AG09319 (cell line): Measurements from ENCODE around the gene HORMAD2.

ENCODE experiments used
- DNase-seq: peaks from one replicate; pipeline ENCODE4 v3.0.0-alpha.2; 2010; ENCODE audit warnings: low read depth; ENCODE audit errors: extremely low read depth
- TF ChIP-seq, protein P1 (sequence below): IDR thresholded peaks from 2 replicates; pipeline ENCODE4 v1.5.1; 2011; ENCODE audit warnings: low read depth, mild to moderate bottlenecking, inconsistent platforms, low read length, moderate library complexity

Gene HORMAD2

DNA sequence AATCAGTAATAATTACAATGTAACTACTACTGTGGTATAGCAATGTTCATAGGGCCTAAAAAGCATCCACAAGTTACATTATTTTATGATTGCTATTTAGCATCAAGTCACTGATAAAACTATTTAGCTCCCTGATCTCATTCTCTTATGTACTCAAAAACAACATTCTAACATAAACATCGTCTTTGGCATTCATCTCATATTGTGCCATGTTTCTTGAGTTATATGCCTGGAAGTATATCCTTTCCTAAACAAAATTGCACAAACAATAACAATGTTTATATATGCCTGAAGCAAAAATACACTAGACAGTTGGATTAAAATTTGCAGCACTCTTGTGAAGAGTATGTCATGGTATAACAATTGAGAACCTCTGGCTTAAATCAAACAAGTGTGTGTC lies 34.1 kb downstream of the HORMAD2 start:
- DNase-seq, result no peak
- TF ChIP-seq, protein P1, sequence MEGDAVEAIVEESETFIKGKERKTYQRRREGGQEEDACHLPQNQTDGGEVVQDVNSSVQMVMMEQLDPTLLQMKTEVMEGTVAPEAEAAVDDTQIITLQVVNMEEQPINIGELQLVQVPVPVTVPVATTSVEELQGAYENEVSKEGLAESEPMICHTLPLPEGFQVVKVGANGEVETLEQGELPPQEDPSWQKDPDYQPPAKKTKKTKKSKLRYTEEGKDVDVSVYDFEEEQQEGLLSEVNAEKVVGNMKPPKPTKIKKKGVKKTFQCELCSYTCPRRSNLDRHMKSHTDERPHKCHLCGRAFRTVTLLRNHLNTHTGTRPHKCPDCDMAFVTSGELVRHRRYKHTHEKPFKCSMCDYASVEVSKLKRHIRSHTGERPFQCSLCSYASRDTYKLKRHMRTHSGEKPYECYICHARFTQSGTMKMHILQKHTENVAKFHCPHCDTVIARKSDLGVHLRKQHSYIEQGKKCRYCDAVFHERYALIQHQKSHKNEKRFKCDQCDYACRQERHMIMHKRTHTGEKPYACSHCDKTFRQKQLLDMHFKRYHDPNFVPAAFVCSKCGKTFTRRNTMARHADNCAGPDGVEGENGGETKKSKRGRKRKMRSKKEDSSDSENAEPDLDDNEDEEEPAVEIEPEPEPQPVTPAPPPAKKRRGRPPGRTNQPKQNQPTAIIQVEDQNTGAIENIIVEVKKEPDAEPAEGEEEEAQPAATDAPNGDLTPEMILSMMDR, result no peak

DNA sequence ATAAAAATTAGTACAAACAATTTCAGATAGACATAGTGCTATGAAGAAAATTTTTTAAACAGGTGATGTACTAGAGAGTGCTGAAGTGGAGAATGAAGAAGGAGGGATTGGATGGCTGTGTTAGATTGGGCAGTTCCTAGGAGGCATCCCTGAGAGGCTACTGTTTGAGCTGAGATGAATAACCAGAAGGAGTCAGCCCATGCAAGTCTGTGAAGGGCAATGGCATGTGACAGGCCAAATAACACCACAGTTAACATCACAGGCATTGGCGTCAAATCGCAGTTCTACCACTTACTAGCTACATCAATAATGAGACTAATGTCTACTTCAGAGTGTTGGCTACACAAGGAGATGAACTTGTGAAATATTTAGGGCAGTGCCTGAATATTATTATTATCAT lies 35.4 kb downstream of the HORMAD2 start:
- DNase-seq, result no peak
- TF ChIP-seq, protein P1, result no peak

DNA sequence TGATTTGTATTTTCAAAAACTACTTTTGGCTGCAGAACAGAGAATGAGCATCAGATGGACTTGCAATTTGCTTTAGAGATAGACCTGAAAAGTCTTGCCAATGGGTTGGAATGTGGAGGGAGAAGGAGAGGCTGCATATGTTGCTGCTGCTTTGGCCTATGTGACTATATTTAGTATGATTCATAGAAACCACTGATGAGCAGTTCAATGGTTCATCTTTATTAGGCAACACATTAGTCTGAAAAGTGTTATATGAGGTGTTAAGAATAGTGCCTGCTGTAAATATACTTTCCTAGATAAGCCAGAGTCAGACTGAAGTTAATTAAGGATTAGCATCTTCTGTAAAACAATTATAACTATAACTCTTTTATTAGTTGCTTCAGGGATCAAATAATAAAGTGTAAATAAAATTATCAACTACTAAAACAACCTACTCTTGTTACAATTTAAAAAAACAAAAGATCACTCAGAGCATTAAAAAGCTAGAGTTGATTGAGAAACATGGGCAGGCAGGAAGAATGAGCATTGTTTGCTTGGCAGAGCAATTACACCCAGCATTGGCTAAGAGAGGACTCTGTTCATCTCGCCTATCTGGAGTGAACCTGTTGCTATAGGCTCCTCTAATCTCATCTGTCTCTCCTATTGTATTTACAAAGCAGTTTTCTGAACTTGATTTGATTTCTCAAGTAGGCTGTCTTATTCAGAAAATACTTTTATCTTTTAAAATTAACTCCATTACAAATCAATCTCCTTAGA lies 36.3 kb downstream of the HORMAD2 start:
- TF ChIP-seq, protein P1, result no peak
- DNase-seq, result no peak

DNA sequence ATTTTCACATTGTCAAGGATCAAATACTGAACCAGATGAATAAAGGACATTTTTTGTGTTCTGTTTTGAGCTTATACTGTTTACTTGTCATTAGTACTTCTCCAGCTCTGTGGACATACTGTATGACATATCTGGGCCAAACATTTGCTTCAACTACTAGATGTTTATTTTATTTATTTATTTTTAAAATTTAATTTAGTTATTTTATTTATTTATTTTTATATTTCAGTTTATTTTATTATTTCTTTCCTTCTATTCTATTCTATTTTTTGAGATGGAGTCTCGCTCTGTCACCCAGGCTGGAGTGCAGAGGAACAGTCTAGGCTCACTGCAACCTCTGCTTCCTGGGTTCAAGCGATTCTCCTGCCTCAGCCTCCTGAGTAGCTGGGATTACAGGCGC lies 37.0 kb downstream of the HORMAD2 start:
- TF ChIP-seq, protein P1, result no peak
- no peak for DNase-seq

DNA sequence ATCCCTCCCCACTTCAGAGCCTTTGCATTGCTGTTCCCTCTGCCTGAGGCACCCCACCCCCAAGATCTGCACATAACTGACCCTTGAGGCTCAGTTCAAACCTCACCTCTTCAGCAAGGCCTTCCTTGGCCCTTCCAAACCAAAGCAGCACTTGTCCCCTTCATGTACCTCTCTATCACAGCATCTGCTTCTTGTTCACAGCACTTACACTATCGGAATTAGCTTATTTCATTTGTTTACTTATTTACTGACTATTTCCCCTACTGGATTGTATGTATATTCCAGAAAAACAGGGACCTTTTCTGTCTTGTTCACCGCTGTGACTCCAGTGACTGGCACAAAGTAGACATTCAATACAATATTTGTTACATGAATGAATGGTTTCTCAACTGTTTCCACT lies 38.0 kb downstream of the HORMAD2 start:
- TF ChIP-seq, protein P1, result no peak
- no peak for DNase-seq

DNA sequence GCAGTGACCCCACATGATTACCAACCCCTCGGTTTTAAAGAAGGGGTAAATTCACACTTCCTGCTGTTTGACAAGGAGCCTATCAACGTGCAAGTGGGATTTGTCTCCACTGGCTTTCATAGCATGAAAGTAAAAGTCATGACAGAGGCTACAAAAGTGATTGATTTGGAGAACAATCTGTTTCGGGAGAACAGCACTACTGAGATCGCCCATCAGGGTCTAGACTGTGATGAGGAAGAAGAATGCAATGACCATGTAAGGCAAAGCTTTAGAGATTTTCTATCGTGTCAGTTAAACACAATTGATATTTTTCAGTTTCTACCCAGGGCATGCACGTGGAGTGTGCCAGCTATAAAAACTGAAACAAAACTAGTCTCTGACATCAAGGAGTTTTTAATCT lies 41.7 kb downstream of the HORMAD2 start:
- no peak for DNase-seq
- TF ChIP-seq, protein P1, result no peak

DNA sequence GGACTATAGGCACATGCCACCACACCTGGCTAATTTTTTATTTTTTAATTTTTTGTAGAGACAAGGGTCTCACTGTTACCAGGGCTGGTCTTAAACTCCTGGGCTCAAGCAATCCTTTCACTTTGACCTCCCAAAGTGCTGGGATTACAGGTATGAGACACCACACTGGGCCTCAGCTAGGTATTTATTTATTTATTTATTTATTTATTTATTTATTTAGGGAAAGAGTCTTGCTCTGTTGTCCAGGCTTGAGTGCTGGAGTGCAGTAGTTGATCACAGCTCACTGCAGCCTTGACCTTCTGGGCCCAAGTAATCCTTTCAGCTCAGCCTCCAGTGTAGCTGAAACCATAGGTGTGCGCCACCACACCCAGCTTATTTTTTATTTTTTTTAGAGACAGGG lies 43.2 kb downstream of the HORMAD2 start:
- DNase-seq, result no peak
- TF ChIP-seq, protein P1, result no peak
